ENCODE measurements around the gene TBC1D16. TPM values are rescaled to one million over a fixed set of nuclear protein-coding genes. Genes with fewer than 3 reads are reported as not detected.
"Not testable (repeated sequence)": the region's sequence is repeated elsewhere in the genome, so short reads cannot be mapped to it uniquely, and the experiment has no call there.

Gene TBC1D16
- total and polyA plus RNA-seq, 8 donors, result 4.9 to 31.4 (median 19.7) TPM

GRCh38 chr17:79970576-79971068 is 65.0 kb downstream of the TBC1D16 start:
- ATAC-seq (peak in 1 of 4 donors; percentile 58), DNase-seq (peak in 2 of 6 donors; percentile 11 to 56), FAIRE-seq (no peak)
- WGBS, 2 donors, result 41 to 52% methylated on average over 10 of the region's 10 CpGs
- intact Hi-C loops (cut with DNase I), result no loop called here
- H3K4me3 ChIP-seq, result no peak overlapping the region
- no peak overlapping the region for H3K27ac ChIP-seq
- H3K4me1 ChIP-seq, result peaks cover 0 to 9% (median 4%) of the 10 kb centered on the region in 3 donors
- no peaks in the 10 kb centered on the region for H3K27me3 ChIP-seq
- TF ChIP-seq CTCF (IDR thresholded peaks at IDR 0.05), result peak in 1 of 4 donors; percentile 15
- H3K36me3 ChIP-seq, result peaks cover 0 to 5% (median 0%) of the 10 kb centered on the region in 3 donors
- no peaks in the 10 kb centered on the region for H3K9me3 ChIP-seq

GRCh38 chr17:79969906-79970305 is 65.8 kb downstream of the TBC1D16 start:
- H3K27me3 ChIP-seq, result no peaks in the 10 kb centered on the region
- peaks cover 0 to 6% (median 0%) of the 10 kb centered on the region in 3 donors for H3K4me1 ChIP-seq
- DNase-seq, result no peak
- no peak for FAIRE-seq
- WGBS, 2 donors, result 88 to 93% methylated on average over 7 of the region's 7 CpGs
- no peak for ATAC-seq
- no peak overlapping the region for H3K27ac ChIP-seq
- TF ChIP-seq CTCF (IDR thresholded peaks at IDR 0.05), result no peak
- H3K4me3 ChIP-seq, result no peak overlapping the region
- peaks cover 0 to 5% (median 0%) of the 10 kb centered on the region in 3 donors for H3K36me3 ChIP-seq
- intact Hi-C loops (cut with DNase I), result no loop called here
- H3K9me3 ChIP-seq, result no peaks in the 10 kb centered on the region

DNA sequence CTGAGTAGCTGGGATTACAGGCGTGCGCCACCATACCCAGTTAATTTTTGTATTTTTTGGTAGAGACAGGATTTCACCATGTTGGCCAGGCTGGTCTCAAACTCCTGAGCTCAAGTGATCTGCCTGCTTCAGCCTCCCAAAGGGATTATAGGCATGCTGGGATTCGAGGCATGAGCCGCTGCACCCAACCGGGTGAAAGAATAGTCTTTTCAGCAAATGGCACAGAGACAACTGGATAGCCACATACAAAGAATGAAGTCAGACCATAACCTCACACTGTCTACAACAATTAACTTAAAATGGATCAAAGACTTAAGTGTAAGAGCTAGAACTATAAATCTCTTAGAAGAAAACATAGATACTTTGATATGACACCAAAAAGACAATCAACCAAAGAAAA is 67.6 kb downstream of the TBC1D16 start:
- H3K36me3 ChIP-seq, result peaks cover 0 to 5% (median 0%) of the 10 kb centered on the region in 3 donors
- H3K4me3 ChIP-seq, result no peak overlapping the region
- H3K4me1 ChIP-seq, result peaks cover 0 to 6% (median 0%) of the 10 kb centered on the region in 3 donors
- FAIRE-seq (no peak), DNase-seq (peak in 2 of 6 donors; percentile 1 to 15), ATAC-seq (no peak)
- no peaks in the 10 kb centered on the region for H3K27me3 ChIP-seq
- no peak for TF ChIP-seq CTCF (IDR thresholded peaks at IDR 0.05)
- no peaks in the 10 kb centered on the region for H3K9me3 ChIP-seq
- intact Hi-C loops (cut with DNase I), result no loop called here
- no peak overlapping the region for H3K27ac ChIP-seq
- WGBS, 2 donors, result 94 to 98% methylated on average over 5 of the region's 5 CpGs

- intact Hi-C loops (cut with DNase I), result no loop called here
- H3K4me3 ChIP-seq, result no peak overlapping the region
- no peaks in the 10 kb centered on the region for H3K9me3 ChIP-seq
- ATAC-seq (no peak), DNase-seq (no peak), FAIRE-seq (no peak)
- no peaks in the 10 kb centered on the region for H3K36me3 ChIP-seq
- no peak for TF ChIP-seq CTCF (IDR thresholded peaks at IDR 0.05)
- 90% methylated on average over 3 of the region's 3 CpGs for WGBS, 2 donors
- H3K27ac ChIP-seq, result no peak overlapping the region
- H3K27me3 ChIP-seq, result no peaks in the 10 kb centered on the region
- peaks cover 0 to 6% (median 0%) of the 10 kb centered on the region in 3 donors for H3K4me1 ChIP-seq
These were observed 69.0 kb downstream of the TBC1D16 start for GRCh38 chr17:79966681-79967080.

GRCh38 chr17:79965806-79966205 is 69.9 kb downstream of the TBC1D16 start:
- 31 to 38% methylated on average over 6 of the region's 6 CpGs for WGBS, 2 donors
- peak; percentile 65 to 85 (median 74) for DNase-seq
- peak; percentile 91 to 98 (median 96) for ATAC-seq
- Histone ChIP-seq H3K27me3 (no peaks in the 10 kb centered on the region), H3K27ac (no peak overlapping the region), H3K4me1 (peaks cover 0 to 6% (median 0%) of the 10 kb centered on the region in 3 donors), H3K9me3 (no peaks in the 10 kb centered on the region), H3K4me3 (no peak overlapping the region), H3K36me3 (no peaks in the 10 kb centered on the region)
- no peak for TF ChIP-seq CTCF (IDR thresholded peaks at IDR 0.05)
- intact Hi-C loops (cut with DNase I), result no loop called here
- FAIRE-seq, result no peak

- DNase-seq, result peak in 2 of 6 donors; percentile 3 to 24
- H3K4me3 ChIP-seq; H3K36me3 ChIP-seq; ATAC-seq; H3K27ac ChIP-seq; H3K9me3 ChIP-seq; H3K4me1 ChIP-seq; FAIRE-seq; H3K27me3 ChIP-seq; intact Hi-C loops (cut with DNase I): not testable (repeated sequence)
- WGBS, 2 donors, result 95 to 96% methylated on average over 6 of the region's 6 CpGs
These were observed 73.2 kb downstream of the TBC1D16 start for GRCh38 chr17:79962467-79962866.

DNA sequence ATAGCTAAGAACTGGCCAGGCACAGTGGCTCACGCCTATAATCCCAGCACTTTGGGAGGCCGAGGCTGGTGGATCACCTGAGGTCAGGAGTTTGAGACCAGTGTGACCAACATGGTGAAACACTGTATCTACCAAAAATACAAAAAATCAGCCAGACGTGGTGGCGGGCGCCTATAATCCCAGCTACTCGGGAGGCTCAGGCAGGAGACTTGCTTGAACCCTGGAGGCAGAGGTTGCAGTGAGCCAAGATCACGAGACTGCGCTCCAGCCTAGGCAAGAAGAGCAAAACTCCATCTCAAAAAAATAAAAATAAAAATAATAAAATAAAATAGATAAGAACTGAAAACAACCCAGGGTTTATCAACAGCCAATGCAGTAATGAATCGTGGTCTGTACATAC is 74.1 kb downstream of the TBC1D16 start:
- ATAC-seq; H3K36me3 ChIP-seq; H3K9me3 ChIP-seq; H3K27me3 ChIP-seq; FAIRE-seq; intact Hi-C loops (cut with DNase I); H3K4me3 ChIP-seq; H3K27ac ChIP-seq; H3K4me1 ChIP-seq: not testable (repeated sequence)
- DNase-seq, result peak in 2 of 6 donors; percentile 3 to 10
- WGBS, 2 donors, result 97 to 98% methylated on average over 9 of the region's 9 CpGs

Data from pancreas (tissue), 10 donors.